ENCODE measurements around the gene LRP4. TPM values are rescaled to one million over a fixed set of nuclear protein-coding genes. Genes with fewer than 3 reads are reported as not detected.

Gene LRP4
- polyA plus RNA-seq, 3 donors, result not detected

DNA sequence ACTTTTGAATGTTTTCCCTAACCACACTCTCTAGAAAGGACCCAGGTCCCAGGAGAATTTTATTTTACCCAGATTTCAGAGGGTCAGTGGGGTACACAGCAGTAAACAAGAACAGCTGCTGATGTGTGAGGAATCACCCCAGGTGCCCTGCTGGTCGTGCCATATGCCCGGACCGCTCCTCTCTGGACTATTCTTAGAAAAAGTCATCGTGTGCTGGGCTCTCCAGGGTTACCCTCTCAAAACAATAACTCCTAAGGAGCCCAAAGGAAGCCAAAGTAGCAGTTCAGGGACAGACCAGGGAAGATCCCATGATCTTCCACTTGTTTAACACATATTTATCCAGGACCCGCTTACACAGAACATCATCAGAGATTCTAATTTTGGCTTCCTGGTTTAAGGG, 29.7 kb downstream of the LRP4 start:
- no peak overlapping the region for H3K4me3 ChIP-seq (replicated peaks in 1 of 3; ENCODE audit: low read depth in 2 of 3, low read length in 3 of 3)
- Mint-ChIP-seq H3K27me3 (ENCODE audit: low read depth in 3 of 3) (peaks cover 0 to 1% (median 0%) of the 10 kb centered on the region in 3 donors), H3K4me3 (no peak overlapping the region), H3K9me3 (peaks cover 0 to 3% (median 0%) of the 10 kb centered on the region in 7 donors), H3K4me1 (peaks cover 2% of the 10 kb centered on the region), H3K27ac (peak overlapping the region in 1 of 7 donors; percentile 45), H3K36me3 (no peaks in the 10 kb centered on the region)
- WGBS (ENCODE audit: insufficient coverage), result 94% methylated on average over 5 of the region's 5 CpGs
- no peaks in the 10 kb centered on the region for H3K27me3 ChIP-seq (ENCODE audit: control insufficient read depth in 2 of 2, insufficient read depth in 2 of 2, low read length in 2 of 2)
- intact Hi-C loops (cut with micrococcal nuclease), result loop anchor here (2.0 kb wide), 2 partner anchors 264 to 268 kb away; no protein-coding TSS in a partner anchor
- no peak overlapping the region for H3K4me2 ChIP-seq (replicated peaks; ENCODE audit: extremely low read depth, low read length, poor library complexity, severe bottlenecking)
- no peaks in the 10 kb centered on the region for H3K4me1 ChIP-seq (ENCODE audit: control insufficient read depth in 1 of 2, insufficient read depth in 2 of 2, low read length in 2 of 2)
- DNase-seq, result no peak
- no peaks in the 10 kb centered on the region for H3K79me2 ChIP-seq (ENCODE audit: insufficient read depth, low read length)
- no peaks in the 10 kb centered on the region for H3K9me3 ChIP-seq (replicated peaks in 1 of 2; ENCODE audit: control insufficient read depth in 1 of 2, insufficient read depth in 1 of 2, low read length in 2 of 2)
- TF ChIP-seq, protein P1, sequence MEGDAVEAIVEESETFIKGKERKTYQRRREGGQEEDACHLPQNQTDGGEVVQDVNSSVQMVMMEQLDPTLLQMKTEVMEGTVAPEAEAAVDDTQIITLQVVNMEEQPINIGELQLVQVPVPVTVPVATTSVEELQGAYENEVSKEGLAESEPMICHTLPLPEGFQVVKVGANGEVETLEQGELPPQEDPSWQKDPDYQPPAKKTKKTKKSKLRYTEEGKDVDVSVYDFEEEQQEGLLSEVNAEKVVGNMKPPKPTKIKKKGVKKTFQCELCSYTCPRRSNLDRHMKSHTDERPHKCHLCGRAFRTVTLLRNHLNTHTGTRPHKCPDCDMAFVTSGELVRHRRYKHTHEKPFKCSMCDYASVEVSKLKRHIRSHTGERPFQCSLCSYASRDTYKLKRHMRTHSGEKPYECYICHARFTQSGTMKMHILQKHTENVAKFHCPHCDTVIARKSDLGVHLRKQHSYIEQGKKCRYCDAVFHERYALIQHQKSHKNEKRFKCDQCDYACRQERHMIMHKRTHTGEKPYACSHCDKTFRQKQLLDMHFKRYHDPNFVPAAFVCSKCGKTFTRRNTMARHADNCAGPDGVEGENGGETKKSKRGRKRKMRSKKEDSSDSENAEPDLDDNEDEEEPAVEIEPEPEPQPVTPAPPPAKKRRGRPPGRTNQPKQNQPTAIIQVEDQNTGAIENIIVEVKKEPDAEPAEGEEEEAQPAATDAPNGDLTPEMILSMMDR (IDR thresholded peaks at IDR 0.05), result no peak
- H3K9ac ChIP-seq (ENCODE audit: insufficient read depth, low read length, poor library complexity, severe bottlenecking), result no peak overlapping the region
- H3K27ac ChIP-seq (ENCODE audit: low read depth in 1 of 2, low read length in 2 of 2), result no peak overlapping the region
- H2AFZ ChIP-seq (ENCODE audit: insufficient read depth, low read depth, low read length, poor library complexity, severe bottlenecking), result no peak overlapping the region
- H4K20me1 ChIP-seq (ENCODE audit: insufficient read depth, low read length), result no peaks in the 10 kb centered on the region
- H3K36me3 ChIP-seq (replicated peaks in 1 of 2; ENCODE audit: control insufficient read depth in 1 of 2, insufficient read depth in 2 of 2, low read length in 2 of 2), result no peaks in the 10 kb centered on the region

DNA sequence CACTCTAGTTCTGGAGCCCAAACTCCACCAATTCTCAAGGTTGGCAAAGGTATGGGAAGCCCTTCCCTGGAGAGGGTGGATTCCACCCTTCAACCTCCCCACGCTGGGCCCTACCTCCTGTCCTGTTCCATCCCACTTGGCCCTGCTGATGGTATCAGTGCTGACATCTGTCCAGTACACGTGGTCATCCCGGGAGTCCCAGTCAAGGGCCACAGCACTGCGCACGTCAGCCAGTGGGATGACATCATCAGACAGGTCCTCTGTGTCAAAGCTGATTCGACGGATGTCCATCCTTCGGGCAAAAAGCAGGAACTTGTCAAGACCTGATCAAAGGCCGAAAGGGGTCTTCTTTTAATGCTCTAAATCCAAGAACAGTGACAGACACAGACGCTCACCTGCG, 32.1 kb downstream of the LRP4 start:
- DNase-seq, result no peak
- H4K20me1 ChIP-seq (ENCODE audit: insufficient read depth, low read length), result no peaks in the 10 kb centered on the region
- H2AFZ ChIP-seq (ENCODE audit: insufficient read depth, low read depth, low read length, poor library complexity, severe bottlenecking), result no peak overlapping the region
- no peak overlapping the region for H3K4me2 ChIP-seq (replicated peaks; ENCODE audit: extremely low read depth, low read length, poor library complexity, severe bottlenecking)
- peaks cover 0 to 7% (median 1%) of the 10 kb centered on the region in 3 donors for H3K27me3 Mint-ChIP-seq (ENCODE audit: low read depth in 3 of 3)
- H3K9ac ChIP-seq (ENCODE audit: insufficient read depth, low read length, poor library complexity, severe bottlenecking), result no peak overlapping the region
- H3K9me3 Mint-ChIP-seq, result peaks cover 0 to 3% (median 0%) of the 10 kb centered on the region in 7 donors
- no peaks in the 10 kb centered on the region for H3K4me1 ChIP-seq (ENCODE audit: control insufficient read depth in 1 of 2, insufficient read depth in 2 of 2, low read length in 2 of 2)
- H3K9me3 ChIP-seq (replicated peaks in 1 of 2; ENCODE audit: control insufficient read depth in 1 of 2, insufficient read depth in 1 of 2, low read length in 2 of 2), result no peaks in the 10 kb centered on the region
- no peaks in the 10 kb centered on the region for H3K27me3 ChIP-seq (ENCODE audit: control insufficient read depth in 2 of 2, insufficient read depth in 2 of 2, low read length in 2 of 2)
- no peaks in the 10 kb centered on the region for H3K79me2 ChIP-seq (ENCODE audit: insufficient read depth, low read length)
- no peak overlapping the region for H3K27ac ChIP-seq (ENCODE audit: low read depth in 1 of 2, low read length in 2 of 2)
- no peak overlapping the region for H3K4me3 Mint-ChIP-seq
- TF ChIP-seq, protein P1 (IDR thresholded peaks at IDR 0.05), result no peak
- intact Hi-C loops (cut with micrococcal nuclease), result no loop called here
- H3K36me3 ChIP-seq (replicated peaks in 1 of 2; ENCODE audit: control insufficient read depth in 1 of 2, insufficient read depth in 2 of 2, low read length in 2 of 2), result no peaks in the 10 kb centered on the region
- peaks cover 2% of the 10 kb centered on the region for H3K4me1 Mint-ChIP-seq
- H3K4me3 ChIP-seq (replicated peaks in 1 of 3; ENCODE audit: low read depth in 2 of 3, low read length in 3 of 3), result no peak overlapping the region
- no peaks in the 10 kb centered on the region for H3K36me3 Mint-ChIP-seq
- 93% methylated on average over 11 of the region's 11 CpGs for WGBS (ENCODE audit: insufficient coverage)
- H3K27ac Mint-ChIP-seq, result peak overlapping the region in 1 of 7 donors; percentile 45

All from CD14-positive monocyte (primary cell).